Measurements from ENCODE around the gene PHF19.

PHF19 gene

DNA sequence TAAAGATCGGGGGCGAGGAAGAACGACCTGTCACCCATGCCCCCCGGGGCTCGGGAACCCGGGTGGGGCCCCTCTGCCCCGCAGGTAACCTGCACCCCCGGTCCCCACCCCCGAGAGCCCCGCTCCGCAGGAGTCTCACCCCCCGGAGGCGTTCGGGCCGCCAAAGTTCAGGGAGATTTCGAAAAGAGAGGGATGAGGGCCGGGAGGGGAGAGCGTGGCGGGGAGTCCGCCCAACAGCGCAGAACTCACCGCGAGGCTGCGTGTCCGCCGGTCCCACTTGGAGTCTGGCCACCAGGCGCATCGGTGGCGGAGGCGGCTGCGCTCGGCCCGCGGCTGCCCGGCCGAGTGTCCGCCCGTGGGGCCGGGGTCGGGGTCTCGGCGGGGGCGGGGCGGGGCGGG lies at the start of gene PHF19:
Gene PHF19 (minus strand): TSS at position 347 of the 399 bp plus-strand sequence. CDS start 2,447 bp downstream, outside the sequence.
- no peak for FAIRE-seq

DNA sequence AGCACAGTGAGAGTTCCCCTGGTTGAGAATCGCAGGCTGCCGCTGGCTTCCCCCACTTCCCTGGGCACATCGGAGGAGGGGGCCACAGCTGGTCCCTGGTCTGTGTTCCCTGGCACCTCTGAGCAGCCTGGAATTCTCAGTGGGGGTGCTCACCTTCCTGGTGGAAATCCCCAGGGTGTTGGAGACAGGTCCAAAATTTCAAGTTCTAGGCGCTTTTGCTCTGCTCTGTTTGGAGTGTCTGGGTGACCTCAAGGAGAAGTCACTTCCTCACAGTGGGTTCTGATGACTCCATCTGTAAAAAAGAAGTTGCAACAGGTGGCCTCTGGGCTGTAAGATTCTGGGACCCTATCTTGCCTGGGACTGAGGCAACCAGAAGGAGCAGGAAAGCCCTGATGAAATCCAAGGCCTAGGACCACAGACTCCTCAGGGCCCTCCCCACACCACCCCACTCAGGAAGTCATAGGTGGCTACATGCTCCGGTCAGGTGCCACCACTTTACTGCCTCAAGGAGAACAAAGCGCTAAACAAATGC lies 49.5 kb upstream of the PHF19 start, which contains the start of gene TRAF1:
Gene TRAF1 (minus strand): TSS at position 400 of the 532 bp plus-strand sequence. CDS start 721 bp downstream, outside the sequence.
- no peak for FAIRE-seq

DNA sequence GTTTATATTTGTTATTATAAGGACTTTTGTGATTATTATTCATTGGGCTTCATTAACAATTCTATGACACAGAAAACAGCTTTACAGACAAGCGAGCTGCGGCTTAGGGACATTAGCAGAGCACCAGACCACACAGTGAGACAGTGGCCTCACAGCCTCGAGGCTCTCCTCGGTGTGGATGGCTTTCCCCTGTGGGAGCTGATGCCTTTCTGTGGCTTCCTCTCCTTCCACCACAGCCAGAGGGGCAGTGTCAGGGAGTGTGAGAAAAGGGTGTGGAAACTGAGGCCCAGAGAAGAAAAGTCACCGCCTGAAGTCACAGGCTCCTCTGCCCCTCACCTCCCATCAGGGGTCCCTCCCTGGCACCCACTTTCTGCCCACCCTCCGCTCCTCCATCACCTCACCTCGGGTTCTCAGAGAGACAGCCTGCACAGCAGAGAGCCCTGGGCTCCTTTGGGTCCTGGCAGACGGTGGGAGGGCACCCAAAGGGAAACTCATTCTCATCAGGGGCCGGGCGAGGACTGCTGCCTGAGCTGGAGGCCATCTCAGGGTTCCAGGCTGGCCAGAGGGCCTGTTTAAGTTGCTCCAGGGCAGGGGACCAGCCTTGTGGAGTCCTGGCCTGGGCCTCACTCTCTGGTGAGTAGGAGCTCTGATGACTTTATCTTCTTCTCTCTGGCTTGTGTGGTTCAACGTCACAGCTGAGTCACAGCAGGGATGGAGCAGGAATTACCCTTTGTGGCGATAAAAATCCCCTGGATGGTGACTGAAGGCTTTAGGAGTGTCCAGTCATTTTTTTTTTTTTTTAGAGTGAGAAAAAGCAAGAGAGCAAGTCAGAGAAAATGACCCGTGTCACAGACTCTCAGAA lies 48.8 kb upstream of the PHF19 start:
- no peak for FAIRE-seq

DNA sequence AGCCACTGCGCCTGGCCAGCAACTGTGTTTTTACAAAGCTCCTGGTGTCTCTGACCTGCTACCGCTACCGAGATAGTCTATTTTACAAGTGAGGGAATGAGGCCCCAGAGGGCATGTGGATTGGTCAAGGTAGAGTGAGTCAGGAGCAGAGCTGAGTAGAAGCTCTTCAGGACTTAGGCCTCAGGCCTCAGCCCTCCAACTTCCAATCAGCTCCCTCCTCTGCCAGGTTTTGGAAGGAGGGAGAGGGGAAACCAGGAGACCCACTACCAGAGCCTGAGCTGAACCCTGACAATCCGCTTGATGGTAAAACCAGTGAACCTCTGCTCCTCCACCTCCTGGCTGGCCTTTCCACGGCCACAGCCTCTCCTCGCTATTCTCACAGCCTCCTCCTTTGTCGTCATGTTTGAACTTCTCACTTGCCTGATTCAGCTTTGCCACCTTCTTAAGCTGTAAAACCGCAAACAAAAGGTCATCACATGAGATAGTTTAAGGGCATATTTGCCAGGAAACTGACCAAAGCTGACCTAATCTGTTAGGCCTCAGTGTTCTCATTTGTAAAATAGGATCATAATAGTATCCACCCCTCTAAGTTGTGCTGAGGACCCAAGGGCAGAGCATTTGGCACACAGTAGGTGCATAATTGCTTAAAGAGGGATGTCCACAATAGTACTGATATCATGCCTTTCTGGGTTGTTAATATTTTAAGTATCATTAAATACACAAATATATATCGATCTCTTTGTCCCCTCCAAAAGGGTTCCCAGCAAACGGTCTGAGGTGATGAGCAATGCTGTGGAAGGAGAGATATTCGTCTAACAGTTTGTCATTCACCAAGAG lies 47.9 kb upstream of the PHF19 start:
- no peak for FAIRE-seq

DNA sequence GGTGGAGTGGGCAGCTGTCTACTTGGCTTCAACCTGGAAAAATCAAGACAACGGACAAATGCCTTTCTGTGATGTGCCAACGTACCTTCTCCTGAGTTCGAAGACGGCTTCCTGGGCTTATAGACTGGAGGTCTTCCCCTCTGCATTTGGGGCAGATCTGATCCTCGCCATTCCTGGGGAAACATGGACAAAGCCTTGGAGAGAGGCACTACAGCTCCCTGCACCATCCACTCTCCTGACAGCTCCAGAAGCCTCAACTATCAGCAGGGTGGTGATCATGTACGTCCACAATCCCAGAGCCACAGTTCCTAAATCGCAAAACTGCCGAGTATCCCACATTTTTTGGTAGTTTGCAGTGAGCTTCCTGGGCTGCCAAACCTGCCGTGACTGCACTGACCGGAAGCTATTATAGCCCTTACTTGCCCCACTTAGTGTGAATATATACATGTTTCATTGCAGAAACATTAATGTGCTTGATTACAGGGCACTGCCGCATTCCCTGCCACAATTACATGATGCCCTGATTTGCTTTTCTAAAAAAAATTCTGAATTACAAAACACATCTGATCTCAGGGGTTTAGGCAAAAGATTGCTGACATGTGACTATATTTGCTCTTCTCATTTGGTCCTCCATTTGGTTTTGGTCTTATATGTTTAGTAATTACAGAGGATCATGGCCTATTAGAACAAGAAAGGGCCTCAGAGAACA lies 46.8 kb upstream of the PHF19 start:
- no peak for FAIRE-seq

DNA sequence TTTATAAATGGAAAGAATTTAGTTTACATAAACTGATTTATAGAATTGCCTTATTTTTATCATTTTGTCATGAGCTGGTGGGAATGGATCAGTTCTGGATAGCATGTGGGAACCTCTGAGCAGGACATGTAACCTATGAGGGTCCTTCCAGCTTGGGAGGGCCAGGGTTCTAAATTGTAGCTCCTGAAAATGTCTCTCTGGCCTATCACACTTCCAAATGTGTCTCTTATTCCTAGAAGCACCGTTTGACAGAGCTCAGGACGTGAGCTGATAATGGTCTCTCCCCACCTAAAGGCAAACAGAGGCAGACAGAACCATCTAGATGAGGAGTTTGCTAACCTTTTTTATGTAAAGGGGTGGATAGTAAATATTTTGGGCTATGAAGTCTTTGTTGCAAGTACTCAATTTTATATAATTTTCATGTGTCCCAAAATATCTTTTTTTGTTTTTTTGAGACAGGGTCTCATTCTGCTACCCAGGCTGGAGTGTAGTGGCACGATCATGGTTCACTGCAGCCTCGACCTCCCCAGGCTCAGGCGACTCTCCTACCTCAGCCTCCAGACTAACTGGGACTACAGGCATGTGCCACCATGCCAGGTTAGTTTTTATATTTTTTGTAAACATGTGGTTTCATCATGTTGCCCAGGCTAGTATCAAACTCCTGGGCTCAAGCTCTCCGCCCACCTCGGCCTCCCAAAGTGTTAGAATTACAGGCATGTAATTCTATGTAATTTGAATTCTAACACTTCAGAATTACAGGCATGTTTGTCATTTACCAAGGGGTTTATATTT lies 45.6 kb upstream of the PHF19 start:
- no peak for FAIRE-seq

DNA sequence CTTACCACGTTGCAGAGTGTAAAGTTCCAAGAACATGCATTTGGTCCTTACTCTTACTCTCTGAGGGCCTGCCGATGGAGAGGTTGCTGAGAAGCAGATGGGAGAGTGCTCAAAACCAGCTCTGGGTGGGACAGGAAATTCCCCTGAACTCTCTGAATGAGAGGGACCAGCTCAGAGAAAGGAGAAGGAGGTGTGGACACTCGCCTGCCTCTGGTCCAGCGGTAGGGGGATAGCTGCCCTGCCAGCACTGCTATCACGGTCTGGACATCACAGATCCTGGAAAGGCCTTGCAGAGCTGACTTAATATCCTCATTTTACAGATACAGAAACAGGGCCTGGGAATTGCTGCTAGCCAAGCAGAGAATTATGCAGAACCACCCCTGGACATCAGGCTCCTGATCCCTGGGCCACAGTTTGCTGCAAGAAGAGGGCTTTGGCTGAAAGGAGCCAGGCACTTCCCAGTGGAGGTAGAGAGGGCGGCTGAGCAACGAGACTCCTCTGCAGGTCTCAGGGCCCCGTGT lies 44.7 kb upstream of the PHF19 start:
- FAIRE-seq, result no peak

DNA sequence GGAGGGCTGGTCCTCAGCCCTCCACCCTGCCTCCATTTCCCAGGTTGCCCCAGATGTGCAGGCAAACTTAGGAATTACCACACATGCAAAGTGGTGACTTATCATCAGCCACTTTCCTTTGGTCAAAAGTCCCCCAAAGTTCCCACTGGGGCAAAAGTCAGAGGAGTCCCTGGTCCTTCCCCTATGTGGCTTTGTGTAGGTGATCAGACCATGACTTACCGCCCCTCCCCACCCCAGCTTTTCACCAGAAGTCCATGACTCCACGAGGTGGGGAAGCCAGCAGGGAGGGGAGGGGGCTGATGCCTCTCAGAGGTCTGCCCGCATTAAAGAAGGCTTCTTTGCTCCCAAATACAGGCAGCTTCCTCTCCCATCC lies 43.8 kb upstream of the PHF19 start:
- FAIRE-seq, result no peak

DNA sequence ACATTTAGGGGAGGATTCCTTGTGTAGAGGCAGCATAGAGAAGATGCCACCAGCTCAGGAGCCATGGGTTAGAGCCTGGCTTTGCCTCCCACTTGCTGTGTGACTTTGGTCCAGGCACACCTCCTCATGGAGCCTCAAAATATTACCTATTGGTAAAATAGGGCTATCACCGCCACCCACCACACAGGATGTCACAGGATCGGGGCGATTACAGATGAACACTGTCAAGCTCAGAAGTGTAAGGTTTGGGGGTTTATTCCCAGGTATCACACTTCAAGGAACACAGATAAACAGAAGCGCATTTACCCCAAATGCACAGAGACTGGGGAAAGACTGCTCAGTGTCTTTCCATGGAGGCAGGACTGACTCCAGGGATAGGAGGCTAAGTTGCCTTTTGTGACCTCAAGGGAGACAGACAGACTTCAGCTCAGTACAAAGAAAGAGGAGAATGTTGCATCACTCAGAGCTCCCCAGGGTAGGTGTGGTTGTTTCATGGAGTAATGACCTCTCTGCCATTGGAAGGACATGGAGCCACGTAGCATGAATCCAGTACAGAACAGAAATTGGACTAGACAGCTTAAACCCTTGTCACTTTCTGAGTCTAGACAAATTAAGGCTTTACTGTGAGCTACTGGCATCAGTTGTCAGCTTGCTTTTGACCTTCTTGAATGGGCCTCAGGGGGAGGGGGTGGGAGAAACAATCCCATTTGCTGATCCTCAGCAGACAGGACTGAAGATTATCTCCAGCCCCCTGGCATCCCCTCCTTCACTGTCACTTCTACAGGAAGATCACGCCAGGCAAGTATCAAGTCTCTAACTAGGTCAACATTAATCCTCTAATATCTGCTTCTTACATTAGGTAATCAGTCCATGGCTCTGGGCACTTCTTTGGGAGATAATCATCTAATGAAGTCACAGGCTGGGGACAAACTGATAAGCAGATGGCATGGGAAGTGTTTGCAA lies 43.1 kb upstream of the PHF19 start:
- FAIRE-seq, result no peak

DNA sequence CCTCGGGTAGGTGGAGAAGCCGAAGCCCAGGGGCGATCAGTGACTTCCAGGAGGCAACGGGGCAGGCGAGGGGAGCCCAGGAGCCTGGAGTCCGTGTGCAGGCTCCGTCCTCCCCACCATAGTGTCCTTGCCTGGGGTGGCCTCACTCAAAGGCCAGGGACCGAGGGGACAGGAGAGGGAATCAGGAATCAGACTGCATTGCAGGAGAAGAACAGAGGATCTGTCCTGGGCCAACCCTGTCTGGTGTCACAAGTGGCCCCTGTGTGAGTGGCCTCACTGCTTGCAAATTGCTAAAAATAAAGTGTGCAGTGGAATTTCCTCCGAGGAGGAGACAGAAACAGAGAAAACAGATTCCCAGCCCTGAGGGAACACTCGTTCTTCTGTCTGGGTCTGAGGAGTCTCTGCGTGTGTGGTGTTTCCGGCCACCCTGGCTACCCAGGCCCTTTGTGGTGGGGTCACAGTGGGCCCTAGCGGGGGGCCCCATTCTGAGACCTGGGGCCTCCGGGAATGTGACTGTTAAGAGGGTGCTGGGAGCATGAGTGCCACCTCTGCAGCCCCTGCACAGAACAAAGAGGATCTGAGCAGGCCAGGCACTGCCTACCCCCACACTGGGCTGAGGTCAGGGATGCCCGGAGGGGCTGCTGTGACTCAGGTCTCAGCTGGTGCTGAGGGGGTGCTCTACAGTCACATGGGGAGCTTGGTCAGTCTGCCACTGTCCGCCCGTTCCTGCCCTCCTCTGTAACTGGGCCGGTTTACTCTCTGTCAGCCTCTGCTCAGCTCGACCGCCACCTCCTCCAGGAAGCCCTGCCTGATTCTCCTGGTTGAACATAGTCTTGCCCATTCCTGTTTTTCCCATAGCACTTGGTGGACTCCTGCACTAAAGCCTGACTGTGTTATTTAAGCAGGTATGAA lies 42.2 kb upstream of the PHF19 start:
- FAIRE-seq, result no peak

DNA sequence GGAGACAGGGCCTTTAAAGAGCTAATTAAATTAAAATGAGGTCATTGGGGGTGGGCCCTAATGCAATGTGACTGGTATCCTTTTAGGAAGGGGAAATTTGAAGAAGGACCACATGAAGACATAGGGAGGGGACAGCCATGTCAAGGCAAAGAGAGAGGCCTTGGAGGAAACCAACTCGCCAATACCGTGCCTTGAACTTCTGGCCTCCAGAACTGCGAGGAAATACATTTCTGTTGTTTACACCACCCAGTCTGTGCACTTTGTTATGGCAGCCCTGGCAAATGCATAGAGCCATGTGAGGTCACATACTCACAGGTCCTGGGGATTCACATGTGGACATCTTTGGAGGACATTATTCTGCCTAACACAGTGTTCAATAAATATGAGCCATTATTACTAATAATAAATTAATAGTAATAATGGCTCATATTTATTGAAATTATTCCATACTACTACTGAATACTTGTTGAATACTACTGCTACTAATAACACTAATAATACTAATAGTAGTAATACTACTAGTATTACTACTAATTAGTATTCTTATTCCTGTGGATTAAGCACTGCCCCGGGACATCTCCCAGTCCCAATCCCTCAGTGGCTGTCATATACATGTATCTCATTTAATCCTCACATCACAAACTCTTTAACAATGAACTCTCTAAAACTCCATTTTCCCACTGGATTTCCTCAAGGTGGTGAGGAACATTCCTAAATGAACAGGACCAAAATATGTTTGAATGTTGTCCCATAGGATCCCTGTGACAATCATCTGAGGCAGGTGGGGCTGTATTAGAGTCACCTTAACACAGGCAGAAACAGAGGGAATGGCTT lies 41.2 kb upstream of the PHF19 start:
- no peak for FAIRE-seq

DNA sequence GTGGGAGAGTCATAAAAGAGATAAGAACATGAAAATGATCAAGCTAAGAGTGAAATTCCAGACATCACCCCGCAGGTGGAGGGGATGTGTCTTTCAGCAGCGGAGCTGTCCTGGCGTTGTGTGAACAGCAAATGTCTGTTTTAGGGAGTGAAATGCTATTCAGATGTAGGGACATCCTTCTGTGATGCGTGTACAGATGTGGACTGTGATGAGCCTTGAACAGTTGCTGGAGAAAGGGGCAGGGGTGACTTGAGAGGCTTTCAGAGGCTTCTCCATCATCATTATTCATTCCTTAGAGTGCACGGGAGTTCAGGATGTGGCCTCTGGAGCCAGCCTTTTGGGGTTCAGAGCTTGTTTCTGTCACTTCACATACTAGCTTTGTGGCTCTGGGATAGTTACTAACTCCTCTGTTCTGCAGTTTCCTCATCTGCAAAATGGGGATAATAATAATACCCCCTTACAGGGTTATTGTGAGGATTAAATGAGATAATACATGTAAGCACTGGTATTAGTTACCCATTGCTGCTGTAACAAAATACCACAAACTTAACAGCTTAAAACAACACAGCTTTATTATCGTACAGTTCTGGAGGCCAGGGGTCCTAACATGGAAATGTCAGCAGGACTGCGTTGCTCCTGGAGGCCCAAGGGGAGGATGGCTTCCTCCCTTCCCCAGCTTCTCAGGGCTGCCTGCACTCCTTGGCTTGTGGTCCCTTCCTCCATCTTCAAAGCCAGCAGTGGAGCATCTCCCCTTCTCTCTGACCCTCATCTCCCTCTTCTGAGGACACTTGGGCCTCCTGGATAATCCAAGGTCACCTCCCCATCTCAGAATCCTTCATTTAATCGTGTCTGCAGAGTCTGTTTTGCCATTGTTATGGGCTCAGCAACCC lies 40.2 kb upstream of the PHF19 start:
- FAIRE-seq, result no peak

DNA sequence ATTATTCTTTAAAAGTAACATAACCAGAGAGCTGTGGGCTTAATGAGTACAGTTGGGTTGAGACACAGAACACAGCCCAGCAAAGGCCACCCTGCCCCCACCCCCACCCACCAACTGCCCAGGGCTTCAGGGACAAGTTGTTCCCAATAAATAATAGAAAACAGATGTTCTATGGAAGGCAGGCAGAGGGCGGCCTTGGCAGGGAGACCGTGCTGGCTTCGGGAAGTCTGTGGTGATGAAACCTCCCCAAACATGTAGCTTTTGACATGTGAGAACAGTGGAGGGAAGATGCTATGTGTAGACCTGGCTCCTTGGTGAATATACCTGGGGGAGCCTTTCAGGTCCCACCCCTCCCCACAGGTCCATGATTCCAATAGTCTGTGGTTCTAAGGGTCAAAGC lies 39.6 kb upstream of the PHF19 start:
- no peak for FAIRE-seq

DNA sequence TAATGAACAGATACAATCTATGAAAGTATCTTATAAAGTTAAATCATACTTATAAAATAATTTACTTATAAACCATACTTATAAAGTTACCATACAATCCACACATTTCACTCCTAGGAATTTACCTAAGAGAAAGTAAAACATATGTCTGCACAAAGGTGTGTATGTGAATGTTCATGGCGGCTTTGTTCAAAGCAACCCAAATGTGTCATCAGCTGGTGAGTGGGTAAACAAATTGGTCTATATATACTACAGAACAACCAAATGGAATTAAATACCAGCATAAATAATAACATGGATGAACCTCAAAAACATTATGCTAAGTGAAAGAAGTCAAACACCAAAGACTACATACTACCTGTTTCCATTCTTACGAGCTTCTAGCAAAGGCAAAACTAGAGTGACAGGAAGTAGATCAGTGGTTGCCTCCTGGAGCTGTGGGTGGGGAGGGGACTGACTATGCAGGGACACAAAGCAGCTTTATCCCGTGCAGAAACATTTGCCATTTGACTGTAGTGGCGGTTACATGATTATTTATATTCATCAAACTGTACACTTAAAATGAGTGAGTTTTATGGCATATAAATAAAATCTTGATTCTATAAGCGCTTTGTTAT lies 39.0 kb upstream of the PHF19 start:
- no peak for FAIRE-seq

DNA sequence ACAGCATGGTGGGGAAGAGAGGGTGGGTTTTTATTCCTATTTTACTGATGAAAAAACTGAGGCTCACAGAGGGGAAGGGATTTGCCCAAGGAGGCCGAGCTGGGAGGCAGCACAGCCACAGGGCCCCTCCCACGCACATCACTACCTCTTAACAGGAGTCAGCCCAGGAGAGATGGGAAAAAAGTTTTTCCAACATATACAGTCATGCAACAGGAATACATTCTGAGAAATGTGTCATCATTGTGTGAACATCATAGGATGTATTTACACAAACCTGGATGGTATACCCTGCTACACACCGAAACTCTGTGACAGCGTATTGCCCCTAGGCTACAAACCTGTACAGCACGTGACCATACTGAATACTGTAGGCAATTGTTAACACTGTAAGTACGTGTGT lies 38.0 kb upstream of the PHF19 start:
- FAIRE-seq, result no peak

DNA sequence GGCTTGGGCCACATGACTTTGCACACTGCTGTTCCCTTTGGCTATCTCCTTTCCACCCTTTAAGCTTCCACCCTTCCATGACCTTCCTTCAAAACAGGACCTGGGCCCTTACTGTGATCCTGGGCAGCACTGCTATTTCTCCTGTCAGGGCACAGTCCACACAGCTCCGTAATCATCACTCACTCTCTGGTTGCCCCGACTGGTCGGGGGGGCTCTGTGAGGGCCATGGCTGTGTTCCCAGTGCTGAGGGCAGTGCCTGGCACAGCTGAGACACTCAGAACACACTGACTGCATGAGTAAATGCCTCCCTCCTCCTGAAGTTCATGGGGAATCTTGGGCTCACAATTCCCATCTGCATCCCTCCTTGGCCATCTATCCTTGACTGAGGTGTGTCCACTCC lies 37.4 kb upstream of the PHF19 start:
- no peak for FAIRE-seq

DNA sequence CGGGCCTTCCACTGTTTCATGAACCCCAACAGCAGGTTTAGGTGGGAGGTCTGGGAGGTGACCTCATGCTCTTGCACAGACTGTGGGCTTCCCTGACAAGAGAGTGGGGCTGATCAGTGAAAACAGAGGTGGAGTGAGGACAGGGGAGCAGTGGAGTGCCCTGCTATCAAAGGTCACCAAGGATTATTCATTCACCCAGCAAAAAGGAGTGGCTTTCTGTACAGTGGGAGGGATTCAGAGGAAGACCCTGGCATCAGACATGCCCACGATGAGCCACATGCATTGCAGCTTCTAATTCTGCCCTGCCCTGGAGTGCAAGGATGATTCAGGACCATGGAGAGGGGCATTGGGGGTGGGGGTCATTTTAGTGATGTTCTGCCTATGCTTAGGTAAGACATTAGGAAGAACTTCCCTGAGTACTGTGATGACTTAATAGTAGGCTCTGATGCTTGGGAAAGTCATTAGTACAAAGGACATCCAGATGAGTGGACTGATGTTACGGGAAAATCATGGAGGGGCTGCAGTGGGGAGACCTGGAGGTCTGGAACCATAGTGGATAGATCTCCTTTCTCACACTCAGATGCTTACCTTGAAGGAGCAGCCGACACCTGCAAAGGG lies 36.8 kb upstream of the PHF19 start:
- FAIRE-seq, result no peak
